Lung microvascular endothelial cell (primary cell): ENCODE data around the gene SDSL. TPM values are rescaled to one million over a fixed set of nuclear protein-coding genes. Genes with fewer than 3 reads are reported as not detected.

Source experiments
- DNase-seq, 2 donors: peaks; one replicate each; pipeline versions ENCODE4 v3.0.0 to v3.0.0-alpha.2; 2010; ENCODE audit warnings: low read depth in 2 of 2
- total RNA-seq: library from RNA; depleted of rRNA; stranded (reverse); fragments of >200 nt; gene quantifications from 2 replicates; pipeline ENCODE4 v1.2.1, GENCODE V29; 2014

SDSL gene
- total RNA-seq, 1 donor from 2014 or later: 4.2 TPM

GRCh38 chr12:113467502-113468364 lies 45.6 kb downstream of the SDSL start:
- no peak for DNase-seq

GRCh38 chr12:113468365-113469223 lies 46.4 kb downstream of the SDSL start:
- no peak for DNase-seq

- no peak for DNase-seq
Measured at GRCh38 chr12:113469224-113469948, 47.2 kb downstream of the SDSL start.

GRCh38 chr12:113469949-113470743 lies 48.0 kb downstream of the SDSL start:
- no peak for DNase-seq

DNA sequence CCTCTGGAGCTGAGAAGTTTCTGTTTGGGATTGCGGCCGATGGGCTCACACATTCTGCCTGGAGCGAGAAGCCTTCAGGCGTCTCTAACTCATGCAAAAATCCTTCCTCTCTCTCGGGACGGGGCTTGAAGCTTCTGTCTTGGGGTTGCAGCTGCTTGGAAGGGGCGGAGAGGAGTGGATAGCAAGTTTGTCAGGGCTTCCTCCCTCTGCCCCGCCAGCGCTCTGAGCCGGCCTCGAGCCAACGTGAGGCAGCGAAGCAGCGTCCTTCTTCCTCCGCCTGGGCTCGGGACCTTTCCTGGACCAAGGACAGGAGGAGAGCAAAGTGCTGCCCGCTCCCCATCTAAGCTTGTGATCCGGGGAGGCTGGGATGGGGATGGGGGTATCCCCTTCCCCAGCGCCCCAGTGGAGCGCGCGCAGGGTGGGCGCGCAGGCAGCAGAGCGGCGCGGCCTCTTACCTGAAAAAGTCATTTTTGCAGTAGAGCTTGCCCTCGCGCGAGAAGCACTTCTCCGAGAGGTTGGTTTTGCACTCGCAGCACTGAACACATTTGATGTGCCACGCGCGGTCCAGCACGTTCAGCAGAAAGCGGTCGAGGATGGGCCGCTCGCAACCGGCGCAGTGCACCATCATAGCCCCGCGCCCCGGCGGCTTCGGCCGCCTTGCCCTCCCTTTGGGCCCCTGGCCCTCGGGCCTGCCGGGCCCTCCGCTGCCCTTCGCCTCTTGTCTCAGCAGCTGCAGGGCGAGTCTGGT lies 48.9 kb downstream of the SDSL start:
- no peak for DNase-seq

DNA sequence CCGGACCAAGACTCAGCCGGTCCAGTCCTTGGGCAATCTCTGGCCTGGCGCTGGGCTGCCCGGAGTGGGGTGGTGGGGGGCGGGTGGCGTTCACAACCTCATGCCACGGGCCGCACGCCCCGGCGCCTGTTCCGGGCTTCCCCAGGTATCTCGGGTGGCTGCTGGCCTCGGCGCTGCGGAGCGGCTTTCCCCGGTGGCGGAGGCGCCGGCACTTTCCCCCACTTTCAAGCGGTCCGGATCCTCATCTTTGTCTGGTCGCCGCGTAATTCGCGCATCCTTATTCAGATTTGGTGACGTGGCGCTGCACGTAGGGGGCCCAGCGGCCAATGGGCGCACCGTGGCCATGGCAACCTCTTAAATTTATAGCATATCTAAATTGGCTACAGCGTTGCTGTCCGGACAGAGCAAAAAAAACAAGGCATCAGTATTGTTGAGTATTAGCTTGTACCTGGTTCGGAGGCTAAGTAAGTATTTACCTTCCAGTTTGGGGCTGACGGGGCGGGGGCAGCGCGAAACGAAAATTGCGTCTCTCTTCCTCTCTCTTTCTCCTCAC lies 49.5 kb downstream of the SDSL start, which contains the start of gene LHX5:
Gene LHX5 (minus strand): TSS at position 253 of the 553 bp plus-strand sequence. CDS start 373 bp downstream, outside the sequence.
- no peak for DNase-seq

GRCh38 chr12:113472191-113473121 lies 50.3 kb downstream of the SDSL start:
- DNase-seq: no peak

DNA sequence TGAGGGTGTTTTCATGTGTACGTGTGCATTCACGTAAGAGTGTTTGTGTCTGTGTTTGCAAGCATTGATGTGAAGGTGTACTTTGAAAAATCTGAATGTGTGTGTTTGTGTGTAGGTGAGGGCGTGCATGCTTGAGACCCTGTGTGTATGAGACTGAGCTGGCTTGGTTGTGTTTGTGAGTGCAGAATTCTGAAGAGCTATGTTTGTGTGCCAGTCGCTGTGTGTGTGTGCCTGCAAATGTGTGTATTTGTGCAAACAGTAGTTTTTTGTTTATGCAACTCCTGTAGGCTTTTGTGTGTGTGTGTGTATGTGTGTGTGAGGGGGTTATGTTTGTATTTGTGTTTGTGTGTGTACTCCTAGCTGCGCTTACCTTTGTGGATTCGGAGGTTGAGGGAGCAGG lies 51.2 kb downstream of the SDSL start:
- DNase-seq: no peak

DNA sequence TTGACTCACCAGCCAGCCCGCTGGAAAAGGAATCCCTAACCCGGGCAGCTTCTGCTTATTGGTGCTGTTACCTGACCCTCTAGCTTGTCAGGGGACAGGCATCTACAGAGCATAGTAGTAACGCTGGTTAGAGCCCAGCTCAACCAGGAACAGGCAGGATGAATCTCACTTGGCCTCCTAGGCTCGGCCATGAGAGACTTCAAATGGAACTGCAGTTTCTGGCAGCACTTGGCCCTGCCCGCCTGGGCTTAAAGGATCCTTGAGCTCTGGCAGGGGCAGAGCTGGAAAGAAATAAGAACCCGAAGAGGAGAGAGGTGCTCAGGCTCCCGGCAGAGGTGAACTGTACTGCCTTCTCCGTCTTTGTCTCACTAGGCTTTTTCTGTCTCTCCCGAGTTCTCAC lies 51.8 kb downstream of the SDSL start:
- no peak for DNase-seq

DNA sequence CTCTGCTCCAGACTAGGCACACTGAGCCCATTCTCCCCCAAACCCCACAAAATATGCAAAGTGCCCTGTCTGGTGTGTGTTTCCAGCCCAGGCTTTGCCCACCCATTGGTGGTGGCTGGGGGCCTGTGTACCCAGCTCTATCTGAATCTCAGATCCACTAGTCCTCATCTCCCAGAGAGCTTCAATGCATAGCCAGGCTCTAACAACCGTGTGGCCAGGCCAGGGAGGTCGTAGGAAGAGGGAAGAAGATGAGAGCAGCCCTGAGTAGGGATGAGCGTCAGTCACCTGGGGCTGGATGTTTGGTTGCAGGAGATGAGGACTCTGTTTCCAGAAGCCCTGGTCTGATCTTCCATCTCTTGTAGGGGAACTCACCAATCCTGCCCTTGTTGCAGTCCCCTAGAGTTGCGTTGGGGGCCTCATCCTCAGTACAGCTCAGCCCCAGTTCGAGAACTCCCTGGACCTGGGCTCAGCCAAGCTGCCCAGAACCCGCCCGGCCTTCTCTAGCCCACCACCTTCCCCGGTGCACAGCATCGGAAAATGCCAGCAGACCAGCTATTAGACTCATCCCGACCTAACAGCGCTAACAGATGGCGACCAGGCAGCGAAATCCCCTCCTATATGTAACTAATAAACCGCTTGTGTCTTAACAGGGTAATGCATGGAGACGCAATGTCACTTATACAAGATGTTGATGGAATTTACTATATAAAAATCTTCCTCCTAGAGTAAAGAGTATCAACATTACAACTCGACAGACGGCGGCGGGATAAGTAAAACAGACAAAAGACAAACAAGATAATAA lies 52.7 kb downstream of the SDSL start:
- no peak for DNase-seq

GRCh38 chr12:113475451-113476175 lies 53.4 kb downstream of the SDSL start:
- no peak for DNase-seq

DNA sequence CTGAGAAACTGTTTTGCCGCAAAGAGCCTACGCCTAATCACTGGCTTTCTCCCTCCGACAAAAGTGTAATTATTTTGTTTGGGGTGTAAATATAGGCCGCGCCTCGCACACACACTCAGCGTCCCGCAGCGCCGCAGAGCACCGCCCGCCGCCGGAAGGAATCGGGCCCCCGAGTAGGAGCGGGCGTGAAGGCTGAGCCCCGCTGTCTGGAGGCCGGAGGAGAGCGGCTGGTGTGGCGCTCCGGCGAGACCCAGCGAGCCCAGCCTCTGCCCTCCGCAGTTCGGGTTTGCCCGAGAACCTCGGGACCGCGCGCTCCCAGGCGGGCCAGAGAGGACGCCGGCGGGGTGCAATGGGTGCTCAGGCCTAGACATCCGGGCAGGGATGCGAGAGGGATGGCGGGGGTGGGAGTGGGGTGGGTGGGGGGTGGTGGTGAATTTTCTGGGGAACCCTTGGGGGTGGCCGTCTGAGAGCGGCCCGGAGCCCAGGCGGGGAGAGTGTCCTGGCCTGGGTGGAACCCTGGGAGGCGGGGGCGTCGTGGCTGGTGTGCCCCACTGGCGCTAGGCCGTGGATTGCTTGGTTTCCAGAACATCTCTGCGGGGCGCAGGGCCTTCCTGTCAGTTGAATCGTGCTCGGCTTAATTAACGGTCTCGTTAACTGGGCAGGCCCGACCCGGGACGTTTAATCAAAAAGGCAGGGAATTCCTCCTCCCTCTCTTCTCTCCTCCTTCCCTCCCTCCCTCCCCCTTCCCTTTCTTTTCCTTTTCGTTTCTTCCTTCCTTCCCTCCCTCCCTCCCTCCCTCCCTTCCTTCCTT lies 54.2 kb downstream of the SDSL start:
- no peak for DNase-seq

DNA sequence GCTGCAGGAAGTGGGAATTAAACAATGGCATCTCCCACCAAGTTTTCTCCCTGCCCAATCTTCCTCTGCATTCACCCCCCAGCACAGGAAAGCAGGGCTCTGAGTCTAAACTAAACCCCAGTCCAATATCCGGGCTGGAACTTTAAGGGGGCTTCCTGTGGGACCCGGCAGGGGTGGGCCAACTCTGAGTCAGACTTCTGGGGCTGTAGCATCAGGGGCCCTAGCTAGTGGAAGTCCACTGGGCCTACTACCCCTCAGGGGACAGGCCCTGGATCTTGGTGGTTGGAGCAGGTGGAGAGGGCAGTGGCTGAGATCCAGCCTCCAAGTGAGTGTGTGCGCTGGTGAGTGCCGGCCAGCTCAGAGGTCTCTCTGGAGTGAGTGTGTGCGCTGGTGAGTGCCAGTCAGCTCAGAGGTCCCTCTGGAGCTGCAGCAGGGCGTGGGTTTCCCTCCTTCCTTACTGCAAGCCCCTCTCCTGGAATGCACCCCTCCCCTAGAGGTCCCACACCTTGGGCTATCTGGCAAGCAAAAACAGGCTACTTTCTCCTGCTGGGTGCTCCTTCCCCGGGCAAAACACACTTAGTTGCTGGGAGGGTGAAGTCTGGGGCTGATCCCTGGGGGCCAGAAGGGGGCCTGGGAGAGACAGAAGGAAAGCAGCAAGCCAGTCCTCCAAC lies 55.1 kb downstream of the SDSL start:
- no peak for DNase-seq

DNA sequence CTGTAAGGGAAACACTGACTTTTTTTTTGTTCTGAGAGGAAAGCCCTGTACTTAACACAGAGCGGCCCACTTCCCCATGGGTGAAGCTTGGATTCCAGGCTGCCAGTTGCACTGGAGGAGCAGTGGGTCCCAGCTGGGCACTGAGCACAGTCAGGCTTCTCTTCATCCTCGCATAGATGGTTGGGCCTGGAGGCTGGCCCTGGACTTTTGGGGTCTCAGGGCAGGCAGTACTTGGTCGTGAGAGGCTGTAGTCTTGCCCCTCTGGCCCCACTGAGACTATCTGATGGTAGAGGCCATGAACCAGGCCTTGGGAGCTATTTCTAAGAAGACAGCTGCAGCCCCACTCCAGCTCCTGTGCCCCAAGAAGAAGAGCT lies 55.6 kb downstream of the SDSL start:
- DNase-seq: no peak

DNA sequence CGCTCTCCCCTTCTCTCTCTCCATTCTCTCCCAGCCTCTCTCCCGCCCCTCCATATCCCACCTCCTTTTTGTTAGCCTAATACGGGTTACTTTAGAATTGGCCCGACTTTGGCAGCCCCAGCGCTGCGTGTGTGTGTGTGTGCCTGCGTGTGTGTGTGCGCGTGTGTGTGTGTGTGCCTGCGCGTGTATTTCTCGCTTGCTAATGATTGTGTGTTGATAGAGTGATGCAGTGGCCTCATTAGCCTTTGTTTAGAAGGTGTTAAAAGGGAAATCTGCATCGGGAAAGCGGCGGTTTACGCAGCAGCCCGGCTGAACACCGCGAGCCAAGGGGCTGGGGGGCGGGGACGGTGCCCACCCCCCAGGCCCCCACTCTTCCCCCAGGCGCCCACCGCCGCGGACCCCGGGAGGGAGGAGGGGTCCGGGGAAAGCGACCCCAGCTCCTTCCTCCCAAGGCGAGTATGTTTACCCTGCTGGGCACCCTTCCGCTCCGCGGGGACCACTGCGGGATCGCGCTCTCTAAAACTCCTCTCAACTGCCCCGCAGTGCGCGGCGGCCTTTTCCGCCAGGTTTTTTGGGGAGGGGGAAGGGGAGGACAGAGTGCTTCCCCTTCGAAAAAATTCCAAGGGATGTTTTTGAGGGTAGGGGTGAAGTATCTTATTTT lies 56.3 kb downstream of the SDSL start:
- no peak for DNase-seq
